Peyer's patch (tissue), 4 donors: ENCODE data around the gene GNS.

ENCODE experiments used
- POLR2A ChIP-seq, 2 donors: fragments of 450-650 bp; IDR thresholded peaks; one replicate each; pipeline ENCODE4 v1.5.1; 2017; ENCODE audit warnings: antibody characterized with exemption in 2 of 2, mild to moderate bottlenecking in 2 of 2, moderate library complexity in 2 of 2
- TF ChIP-seq, protein P1 (sequence below), 6 experiments: fragments of 450-650 bp in 4 of 6; fragments of 200-600 bp in 2 of 6; sonication (generic) in 1 of 6; IDR thresholded peaks; one replicate each; pipeline ENCODE4 v1.5.1; 2017 to 2019; ENCODE audit warnings: antibody characterized with exemption in 6 of 6, mild to moderate bottlenecking in 3 of 6, moderate library complexity in 1 of 6

DNA sequence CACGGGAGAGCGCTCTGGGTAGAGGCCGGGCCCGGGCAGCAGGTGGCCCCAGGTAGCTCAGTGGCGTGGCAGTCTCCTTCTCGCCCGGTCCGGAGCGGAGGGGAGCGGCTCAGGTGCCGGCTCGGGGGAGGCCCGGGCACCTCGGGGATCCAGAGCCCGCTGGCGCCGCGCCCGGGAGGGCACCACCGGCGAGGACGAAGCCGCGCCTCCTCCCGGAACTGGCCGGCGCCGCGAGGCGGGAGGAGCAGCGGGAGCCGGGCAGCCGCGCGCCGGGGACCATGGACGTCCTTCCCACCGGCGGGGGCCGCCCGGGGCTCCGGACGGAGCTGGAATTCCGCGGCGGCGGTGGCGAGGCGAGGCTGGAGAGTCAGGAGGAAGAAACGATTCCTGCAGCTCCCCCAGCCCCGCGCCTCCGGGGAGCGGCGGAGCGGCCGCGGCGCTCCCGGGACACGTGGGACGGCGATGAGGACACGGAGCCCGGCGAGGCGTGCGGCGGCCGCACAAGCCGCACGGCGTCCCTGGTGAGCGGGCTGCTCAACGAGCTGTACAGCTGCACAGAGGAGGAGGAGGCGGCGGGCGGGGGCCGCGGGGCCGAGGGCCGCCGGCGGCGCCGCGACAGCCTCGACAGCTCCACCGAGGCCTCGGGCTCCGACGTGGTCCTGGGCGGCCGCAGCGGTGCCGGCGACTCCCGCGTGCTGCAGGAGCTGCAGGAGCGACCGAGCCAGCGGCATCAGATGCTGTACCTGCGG lies 21.5 kb upstream of the GNS start:
- TF ChIP-seq, protein P1, sequence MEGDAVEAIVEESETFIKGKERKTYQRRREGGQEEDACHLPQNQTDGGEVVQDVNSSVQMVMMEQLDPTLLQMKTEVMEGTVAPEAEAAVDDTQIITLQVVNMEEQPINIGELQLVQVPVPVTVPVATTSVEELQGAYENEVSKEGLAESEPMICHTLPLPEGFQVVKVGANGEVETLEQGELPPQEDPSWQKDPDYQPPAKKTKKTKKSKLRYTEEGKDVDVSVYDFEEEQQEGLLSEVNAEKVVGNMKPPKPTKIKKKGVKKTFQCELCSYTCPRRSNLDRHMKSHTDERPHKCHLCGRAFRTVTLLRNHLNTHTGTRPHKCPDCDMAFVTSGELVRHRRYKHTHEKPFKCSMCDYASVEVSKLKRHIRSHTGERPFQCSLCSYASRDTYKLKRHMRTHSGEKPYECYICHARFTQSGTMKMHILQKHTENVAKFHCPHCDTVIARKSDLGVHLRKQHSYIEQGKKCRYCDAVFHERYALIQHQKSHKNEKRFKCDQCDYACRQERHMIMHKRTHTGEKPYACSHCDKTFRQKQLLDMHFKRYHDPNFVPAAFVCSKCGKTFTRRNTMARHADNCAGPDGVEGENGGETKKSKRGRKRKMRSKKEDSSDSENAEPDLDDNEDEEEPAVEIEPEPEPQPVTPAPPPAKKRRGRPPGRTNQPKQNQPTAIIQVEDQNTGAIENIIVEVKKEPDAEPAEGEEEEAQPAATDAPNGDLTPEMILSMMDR (IDR thresholded peaks at IDR 0.05) = peak in 1 of 6 experiments; percentile 19
- peak in 1 of 2 donors; percentile 17 for TF ChIP-seq POLR2A (IDR thresholded peaks at IDR 0.05)
